ENCODE data around the gene ATF6B. TPM values are rescaled to one million over a fixed set of nuclear protein-coding genes. Genes with fewer than 3 reads are reported as not detected.
A peak's percentile ranks its signal among the peaks of the same experiment; 100 is the strongest.

ATF6B gene
- 32.0 TPM for total RNA-seq

DNA sequence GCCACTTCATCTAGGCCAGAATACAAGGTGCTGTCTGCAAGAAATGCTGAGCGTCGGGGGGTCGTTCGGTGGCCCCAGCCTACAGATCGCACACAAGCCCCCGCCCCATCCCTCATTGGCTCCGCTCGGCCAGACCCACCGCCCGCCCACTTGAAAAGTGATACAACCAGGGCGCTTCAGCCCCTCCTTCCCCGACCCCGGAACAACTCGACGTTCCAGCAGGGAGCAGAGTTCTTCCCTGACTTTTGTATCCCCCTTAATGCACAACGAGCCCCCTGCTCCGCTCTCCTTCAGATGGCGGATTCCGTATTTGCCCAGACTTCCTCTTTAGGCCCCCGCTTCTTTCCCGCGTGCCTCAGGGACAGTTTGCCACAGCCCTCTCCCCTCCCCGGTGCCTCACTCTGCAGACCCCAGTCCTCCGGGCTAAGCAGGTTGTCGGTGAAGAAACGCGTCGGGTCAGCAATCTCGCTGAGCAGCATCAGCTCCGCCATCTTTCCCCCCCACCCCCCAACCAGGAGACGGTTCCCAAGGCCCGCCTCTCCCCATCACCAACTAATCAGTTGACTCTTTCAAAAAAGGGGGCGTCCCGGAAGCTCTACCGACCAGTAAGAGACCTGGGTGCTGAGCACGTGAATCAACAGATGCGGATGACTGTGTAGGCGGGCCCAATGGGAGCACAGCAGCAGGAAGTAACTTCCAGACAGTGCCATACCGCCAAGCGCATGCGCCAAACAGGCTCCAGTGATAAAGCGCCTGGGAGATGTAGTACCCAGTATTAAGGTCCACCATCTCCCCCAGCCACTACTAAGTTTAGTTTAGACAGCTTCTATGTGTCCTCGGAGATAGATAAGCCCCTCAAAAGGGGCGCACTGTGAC, at the start of gene ATF6B:
TSS of gene ATF6B (minus strand) at position 530 of the 876 bp plus-strand sequence. CDS start at position 491, 39 bp downstream.
- Histone ChIP-seq H3K4me3 (ENCODE audit: low read length) (peak within 1 kb of the TSS; percentile 99), H3K27me3 (ENCODE audit: insufficient read depth, low read length) (no peaks in the 10 kb centered on the region), H3K9me3 (ENCODE audit: low read depth, low read length) (no peaks in the 10 kb centered on the region), H3K4me1 (ENCODE audit: insufficient read depth, low read length) (peaks cover 38% of the 10 kb centered on the region)

DNA sequence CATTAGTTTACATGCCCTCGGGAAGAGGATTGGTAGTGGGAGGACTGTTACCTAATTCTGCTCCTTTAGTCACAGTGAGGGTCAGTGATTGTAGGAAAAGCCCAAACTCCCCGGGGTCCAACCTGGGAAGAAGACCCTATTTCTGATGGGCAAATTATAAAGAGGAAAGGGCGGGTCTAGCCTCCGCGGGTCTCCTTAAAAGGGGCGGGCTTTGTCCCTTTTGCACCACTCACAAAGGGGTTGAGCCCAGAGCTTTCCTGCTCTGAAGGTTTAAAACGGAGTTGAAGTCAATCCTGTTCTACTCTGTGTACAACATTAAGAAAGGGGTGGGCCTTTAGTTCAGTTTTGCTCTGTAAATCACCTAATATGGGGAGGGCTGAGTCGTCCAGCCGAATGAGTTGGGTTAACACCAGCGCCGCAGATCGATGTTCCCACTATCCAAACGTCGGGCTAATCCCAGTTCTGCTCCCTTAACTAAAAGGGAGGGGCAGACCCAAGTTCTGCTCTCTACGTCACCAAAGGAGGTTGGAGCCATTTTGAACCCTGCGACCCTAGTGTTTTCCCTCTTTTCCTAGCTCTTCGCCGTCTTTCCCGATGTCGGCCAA, 49.2 kb upstream of the ATF6B start:
- H3K4me1 ChIP-seq (ENCODE audit: insufficient read depth, low read length), result peaks cover 63% of the 10 kb centered on the region
- peak overlapping the region; percentile 57 for H3K4me3 ChIP-seq (ENCODE audit: low read length)
- H3K9me3 ChIP-seq (ENCODE audit: low read depth, low read length), result no peaks in the 10 kb centered on the region
- no peaks in the 10 kb centered on the region for H3K27me3 ChIP-seq (ENCODE audit: insufficient read depth, low read length)

DNA sequence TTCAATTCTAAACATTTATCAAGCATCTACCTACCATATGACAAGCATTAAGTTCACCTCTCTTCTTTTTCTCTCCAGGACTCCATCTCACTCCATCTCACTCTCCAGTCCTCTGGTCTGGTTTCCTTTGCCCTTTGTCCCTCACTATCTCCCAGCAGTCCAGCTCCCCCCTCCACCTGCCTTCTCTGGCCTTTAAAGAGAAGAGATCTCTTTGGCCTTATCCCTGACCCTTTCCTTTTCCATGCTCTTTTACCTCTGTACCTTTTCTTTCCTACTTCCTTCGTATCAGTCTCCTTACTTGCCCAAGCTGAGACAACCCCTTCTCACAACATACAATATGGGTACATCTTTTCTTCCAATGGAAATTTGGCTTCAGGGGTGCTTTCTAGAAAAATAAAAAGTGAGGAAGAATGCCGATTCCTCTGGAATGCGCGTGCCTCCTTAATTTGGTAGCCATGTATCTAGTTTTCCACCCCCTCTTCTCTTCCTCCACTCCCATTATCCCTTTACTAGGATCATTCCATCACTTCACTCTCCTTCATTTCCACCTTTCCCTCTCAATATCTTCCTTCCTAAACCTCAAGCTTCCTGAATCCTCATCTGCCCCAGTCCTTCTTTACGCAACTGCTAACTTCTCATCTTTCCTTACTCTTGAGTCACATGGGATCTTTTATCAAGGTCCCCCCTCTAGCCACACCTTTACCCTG, 48.6 kb upstream of the ATF6B start:
- H3K9me3 ChIP-seq (ENCODE audit: low read depth, low read length), result no peaks in the 10 kb centered on the region
- no peaks in the 10 kb centered on the region for H3K27me3 ChIP-seq (ENCODE audit: insufficient read depth, low read length)
- peaks cover 61% of the 10 kb centered on the region for H3K4me1 ChIP-seq (ENCODE audit: insufficient read depth, low read length)
- peak overlapping the region; percentile 76 for H3K4me3 ChIP-seq (ENCODE audit: low read length)

DNA sequence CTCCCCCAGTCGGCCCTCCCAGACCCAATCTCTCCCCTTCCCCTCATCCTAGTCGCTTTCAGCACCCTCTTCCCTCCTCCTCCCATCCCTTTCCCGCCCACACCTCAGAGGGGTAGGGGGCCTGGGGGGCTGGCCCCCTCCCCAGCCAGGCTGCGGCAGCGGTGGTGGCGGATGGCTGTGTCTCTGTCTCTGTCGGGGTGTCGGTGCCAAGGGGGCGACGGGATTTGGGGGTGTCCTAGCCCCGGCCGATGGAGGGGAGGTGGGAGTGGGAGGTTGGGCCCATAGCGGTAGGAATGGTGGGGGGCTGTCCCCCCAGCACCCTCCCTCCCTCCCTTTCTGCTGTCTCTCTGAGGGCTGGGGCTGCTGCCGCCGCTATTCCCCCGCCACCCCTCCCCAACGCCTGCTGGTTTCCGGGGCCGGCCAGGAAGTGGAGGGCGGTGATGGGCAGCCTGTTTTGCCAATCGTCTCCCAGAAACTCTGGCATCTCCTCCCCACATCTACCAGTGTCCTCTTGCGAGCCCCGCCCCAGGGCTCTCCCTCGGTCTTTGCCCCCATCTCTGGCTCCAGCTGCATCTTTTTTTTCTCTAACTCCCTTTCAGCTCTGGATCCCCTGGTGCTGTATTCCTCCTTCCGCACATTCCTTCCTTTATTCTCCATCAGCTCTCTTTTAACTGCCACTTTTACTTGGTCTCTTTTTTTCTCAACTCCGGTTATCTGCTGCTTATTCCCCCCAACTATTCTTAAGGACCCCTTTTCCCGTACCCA, 47.8 kb upstream of the ATF6B start, which contains the start of gene AGPAT1:
TSS of gene AGPAT1 (minus strand) at position 374 of the 765 bp plus-strand sequence. CDS start 4,588 bp downstream, outside the sequence.
- Histone ChIP-seq H3K4me1 (ENCODE audit: insufficient read depth, low read length) (peaks cover 61% of the 10 kb centered on the region), H3K4me3 (ENCODE audit: low read length) (peak within 1 kb of the TSS; percentile 76), H3K9me3 (ENCODE audit: low read depth, low read length) (no peaks in the 10 kb centered on the region), H3K27me3 (ENCODE audit: insufficient read depth, low read length) (no peaks in the 10 kb centered on the region)

DNA sequence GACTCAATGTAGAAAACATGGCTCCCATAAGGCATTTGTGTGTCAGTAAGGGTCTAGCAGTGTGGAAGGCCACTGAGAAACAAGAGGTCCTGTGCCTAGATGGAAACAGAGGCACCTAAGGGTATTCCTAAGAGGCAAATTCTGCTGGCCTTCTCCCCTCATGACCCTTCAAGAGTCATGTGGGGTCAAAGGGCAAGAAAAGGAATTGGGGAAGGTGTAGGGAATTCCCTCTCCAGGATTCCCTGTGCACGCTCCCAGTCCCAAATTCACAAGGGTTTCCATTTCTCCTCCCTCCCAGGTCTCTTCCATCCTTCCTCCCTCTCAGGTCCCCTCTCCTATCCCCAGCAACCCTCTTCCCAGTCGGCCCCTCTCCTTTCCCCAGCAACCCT, 47.3 kb upstream of the ATF6B start:
- Histone ChIP-seq H3K9me3 (ENCODE audit: low read depth, low read length) (no peaks in the 10 kb centered on the region), H3K4me3 (ENCODE audit: low read length) (peak overlapping the region; percentile 76), H3K4me1 (ENCODE audit: insufficient read depth, low read length) (peaks cover 61% of the 10 kb centered on the region), H3K27me3 (ENCODE audit: insufficient read depth, low read length) (no peaks in the 10 kb centered on the region)

DNA sequence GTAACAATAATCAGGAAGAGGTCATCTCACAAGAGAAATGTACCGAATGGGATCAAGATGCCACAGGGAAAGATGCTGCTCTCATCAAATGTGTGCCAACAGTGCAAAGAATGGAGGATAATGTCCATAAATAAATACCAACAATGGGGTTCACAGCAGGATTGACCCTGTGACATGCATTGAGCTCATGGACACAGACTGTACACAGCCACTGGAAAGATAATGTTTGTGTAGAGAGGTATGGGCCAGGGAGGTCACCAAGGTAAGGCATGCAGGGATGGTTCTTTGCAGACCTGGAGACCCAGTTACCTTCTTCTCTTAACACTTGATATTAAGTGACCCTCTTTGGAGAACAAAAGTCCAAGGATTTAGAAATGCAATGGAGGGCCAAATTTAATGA, 46.4 kb upstream of the ATF6B start:
- Histone ChIP-seq H3K9me3 (ENCODE audit: low read depth, low read length) (no peaks in the 10 kb centered on the region), H3K27me3 (ENCODE audit: insufficient read depth, low read length) (no peaks in the 10 kb centered on the region), H3K4me3 (ENCODE audit: low read length) (no peak overlapping the region), H3K4me1 (ENCODE audit: insufficient read depth, low read length) (peaks cover 54% of the 10 kb centered on the region)

DNA sequence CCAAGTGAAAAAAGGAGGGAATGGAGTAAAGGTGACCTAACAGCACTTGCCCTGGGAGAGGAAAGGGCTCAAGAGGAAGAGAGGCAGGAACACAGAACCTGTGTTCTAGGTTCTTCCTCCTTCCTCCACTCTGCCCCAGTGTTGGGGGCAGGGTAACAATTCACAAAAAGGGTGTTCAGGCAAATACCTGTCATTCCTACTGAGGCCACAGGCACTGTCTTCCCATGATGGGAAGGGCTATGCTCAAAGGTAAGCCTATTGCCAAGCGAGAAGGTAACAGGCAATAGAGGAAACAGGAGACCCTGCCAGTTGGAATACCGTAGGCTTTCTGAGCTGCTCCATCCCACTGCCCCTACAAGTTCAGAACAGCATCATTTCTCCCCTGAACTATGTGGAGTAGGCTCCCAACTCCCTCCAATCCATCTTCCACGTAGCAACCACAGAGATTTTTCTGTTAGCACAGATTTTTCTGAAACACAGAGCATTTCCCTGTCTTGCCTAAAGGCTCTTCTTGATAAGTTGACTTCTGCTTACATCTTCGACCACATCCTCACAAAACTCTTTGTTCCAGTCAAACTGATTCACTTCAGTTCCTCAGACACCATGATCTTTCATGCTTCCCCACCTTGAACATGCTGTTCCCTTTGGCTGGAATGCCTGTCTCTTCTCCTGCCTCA, 45.1 kb upstream of the ATF6B start:
- H3K4me1 ChIP-seq (ENCODE audit: insufficient read depth, low read length), result peaks cover 45% of the 10 kb centered on the region
- no peaks in the 10 kb centered on the region for H3K27me3 ChIP-seq (ENCODE audit: insufficient read depth, low read length)
- H3K9me3 ChIP-seq (ENCODE audit: low read depth, low read length), result no peaks in the 10 kb centered on the region
- no peak overlapping the region for H3K4me3 ChIP-seq (ENCODE audit: low read length)

DNA sequence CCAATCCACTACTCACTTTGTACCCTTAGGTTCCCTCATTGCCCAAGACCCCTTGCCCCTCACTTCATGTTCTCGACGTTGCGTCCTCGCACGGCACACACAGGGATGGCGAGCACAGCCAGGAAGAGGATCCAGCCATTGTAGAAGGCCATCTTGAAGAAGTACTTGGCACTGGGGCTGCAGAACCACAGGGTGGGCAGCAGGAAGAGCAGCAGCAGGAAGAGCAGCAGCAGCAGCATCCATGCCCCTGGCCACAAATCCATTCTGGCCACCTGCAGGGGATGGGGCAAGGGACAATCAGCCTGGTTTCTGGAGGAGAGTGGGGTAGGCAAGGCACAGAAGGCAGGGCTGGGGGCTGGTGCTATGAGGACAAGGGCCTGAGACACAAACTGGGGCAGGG, 43.2 kb upstream of the ATF6B start:
- peaks cover 30% of the 10 kb centered on the region for H3K4me1 ChIP-seq (ENCODE audit: insufficient read depth, low read length)
- H3K27me3 ChIP-seq (ENCODE audit: insufficient read depth, low read length), result no peaks in the 10 kb centered on the region
- H3K4me3 ChIP-seq (ENCODE audit: low read length), result no peak overlapping the region
- H3K9me3 ChIP-seq (ENCODE audit: low read depth, low read length), result no peaks in the 10 kb centered on the region

DNA sequence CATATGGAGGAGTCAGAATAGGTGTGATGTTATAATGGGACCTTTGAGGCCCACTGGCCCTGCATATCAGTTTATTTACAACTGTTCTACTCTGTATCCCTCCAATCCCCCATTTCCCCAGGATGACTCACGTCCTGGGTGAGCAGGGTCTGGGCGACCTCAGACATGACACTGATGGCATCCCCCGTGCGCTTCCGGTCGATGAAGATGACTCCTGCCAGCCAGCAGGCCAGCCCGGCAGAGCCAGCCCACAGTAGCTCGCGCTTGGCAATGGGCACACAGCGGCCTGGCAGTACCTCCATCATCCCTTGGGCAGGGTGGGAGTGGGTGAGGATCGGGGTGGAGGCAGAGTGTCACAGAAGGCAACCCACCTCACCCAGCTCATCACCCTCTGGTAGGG, 42.2 kb upstream of the ATF6B start:
- H3K27me3 ChIP-seq (ENCODE audit: insufficient read depth, low read length), result no peaks in the 10 kb centered on the region
- H3K4me1 ChIP-seq (ENCODE audit: insufficient read depth, low read length), result peaks cover 24% of the 10 kb centered on the region
- H3K9me3 ChIP-seq (ENCODE audit: low read depth, low read length), result no peaks in the 10 kb centered on the region
- no peak overlapping the region for H3K4me3 ChIP-seq (ENCODE audit: low read length)

DNA sequence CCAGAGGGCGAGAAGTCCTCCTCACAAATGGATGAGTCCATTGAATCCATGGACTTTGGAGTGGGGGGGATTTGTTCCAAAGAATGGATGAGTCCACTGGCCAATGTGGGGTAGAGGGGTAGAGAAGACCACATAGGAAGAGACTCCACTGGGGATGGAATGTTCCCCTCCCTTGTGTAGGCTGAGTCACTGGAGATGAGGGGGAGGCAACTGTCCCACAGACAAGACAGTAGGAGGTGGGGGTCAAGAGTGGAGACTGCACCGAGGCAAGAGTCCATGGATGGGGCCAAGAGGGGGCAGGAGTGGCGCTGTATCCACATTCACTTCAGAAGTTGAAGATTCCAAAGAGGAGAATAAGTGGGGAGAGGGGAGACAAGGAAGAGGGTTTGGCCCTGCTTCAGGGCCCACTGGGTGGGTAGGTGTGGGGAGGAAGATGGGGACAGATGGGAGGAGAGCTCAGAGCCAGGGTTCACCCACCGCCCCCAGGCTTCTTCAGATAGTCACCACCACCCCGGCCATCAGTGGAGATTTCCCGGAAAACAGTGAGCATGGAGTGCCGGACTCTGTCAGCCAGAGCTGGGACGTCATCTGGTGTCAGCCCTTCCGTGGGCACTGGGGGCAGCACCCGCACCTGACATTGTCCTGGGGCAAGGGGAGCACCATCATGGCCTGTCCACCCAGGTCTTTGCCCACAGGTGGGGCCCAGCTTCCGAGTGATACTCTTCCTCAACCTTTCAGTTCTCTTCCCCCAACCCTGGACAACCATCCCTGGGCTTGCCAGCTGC, 41.0 kb upstream of the ATF6B start:
- H3K27me3 ChIP-seq (ENCODE audit: insufficient read depth, low read length), result no peaks in the 10 kb centered on the region

DNA sequence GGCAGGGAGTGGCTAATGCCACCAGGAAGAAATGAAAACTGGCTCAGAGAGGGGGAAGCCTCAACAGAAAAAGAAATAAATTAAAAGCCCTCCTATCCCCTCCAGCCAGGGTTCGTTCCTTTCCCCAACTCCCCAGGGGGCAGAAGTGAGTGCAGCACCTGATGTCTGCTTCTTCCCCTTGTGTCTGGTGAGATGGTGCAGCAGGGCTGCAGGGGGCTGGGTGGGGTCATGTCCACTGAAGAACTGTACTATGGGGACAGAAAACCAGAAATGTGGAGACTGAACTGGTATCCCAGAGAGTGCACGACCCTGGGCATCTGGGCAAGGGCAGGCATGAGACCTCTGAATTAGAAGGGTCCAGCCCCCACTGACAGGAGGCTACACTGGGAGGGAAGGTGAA, 40.3 kb upstream of the ATF6B start:
- H3K4me3 ChIP-seq (ENCODE audit: low read length), result no peak overlapping the region
- H3K27me3 ChIP-seq (ENCODE audit: insufficient read depth, low read length), result no peaks in the 10 kb centered on the region
- H3K9me3 ChIP-seq (ENCODE audit: low read depth, low read length), result no peaks in the 10 kb centered on the region

More for the DNA sequence above, 41.0 kb upstream of the ATF6B start:
- Histone ChIP-seq H3K4me3 (ENCODE audit: low read length) (no peak overlapping the region), H3K4me1 (ENCODE audit: insufficient read depth, low read length) (peaks cover 13% of the 10 kb centered on the region), H3K9me3 (ENCODE audit: low read depth, low read length) (no peaks in the 10 kb centered on the region)

DNA sequence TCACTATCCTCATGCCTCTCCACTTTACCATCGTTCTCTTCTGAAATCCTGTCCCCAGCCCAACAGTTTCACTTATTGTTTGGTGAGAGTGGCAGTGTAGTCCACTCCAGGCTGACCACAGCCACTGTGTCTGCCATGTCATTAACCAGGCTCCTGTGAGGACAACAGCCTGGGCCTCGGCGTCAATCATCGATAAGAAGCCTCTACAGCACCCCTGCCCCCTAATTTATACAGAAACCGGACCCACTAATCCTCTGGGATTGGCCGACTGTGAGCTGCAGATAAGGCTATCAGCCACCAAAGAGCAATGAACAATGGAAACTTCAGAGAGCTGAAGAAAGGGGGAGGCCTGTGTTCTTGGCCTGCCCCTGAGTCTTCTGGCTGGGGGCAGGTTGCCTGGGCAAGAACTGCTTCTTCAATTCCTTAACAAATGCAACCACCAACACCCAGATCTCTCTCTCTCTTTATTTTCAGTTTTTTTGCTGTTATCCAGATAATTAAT, 39.8 kb upstream of the ATF6B start:
- Histone ChIP-seq H3K4me1 (ENCODE audit: insufficient read depth, low read length) (peaks cover 1% of the 10 kb centered on the region), H3K4me3 (ENCODE audit: low read length) (no peak overlapping the region), H3K9me3 (ENCODE audit: low read depth, low read length) (no peaks in the 10 kb centered on the region), H3K27me3 (ENCODE audit: insufficient read depth, low read length) (no peaks in the 10 kb centered on the region)

More for the DNA sequence above, 40.3 kb upstream of the ATF6B start:
- peaks cover 7% of the 10 kb centered on the region for H3K4me1 ChIP-seq (ENCODE audit: insufficient read depth, low read length)

DNA sequence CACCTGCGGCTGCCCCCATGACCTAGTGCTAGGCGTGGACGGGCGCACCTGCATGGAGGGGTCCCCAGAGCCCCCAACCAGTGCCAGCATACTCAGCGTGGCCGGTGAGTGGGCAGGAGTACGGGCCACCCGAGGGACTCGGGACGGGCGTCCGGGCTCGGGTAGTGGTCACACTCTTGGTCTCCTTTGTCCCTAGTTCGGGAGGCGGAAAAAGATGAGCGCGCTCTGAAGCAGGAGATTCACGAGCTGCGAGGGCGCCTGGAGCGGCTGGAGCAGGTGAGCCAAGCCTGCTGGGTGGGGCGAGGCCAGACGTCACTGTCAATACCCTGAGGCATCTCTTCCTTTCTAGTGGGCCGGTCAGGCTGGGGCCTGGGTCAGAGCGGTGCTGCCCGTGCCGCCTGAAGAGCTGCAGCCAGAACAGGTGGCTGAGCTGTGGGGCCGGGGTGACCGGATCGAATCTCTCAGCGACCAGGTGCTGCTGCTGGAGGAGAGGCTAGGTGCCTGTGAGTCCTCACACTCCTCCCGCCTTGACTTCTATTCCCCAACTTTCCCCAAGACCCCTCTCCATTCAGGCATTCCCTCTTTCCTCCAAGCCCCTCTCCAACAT, 39.2 kb upstream of the ATF6B start:
- no peaks in the 10 kb centered on the region for H3K27me3 ChIP-seq (ENCODE audit: insufficient read depth, low read length)

More for the DNA sequence above, 39.2 kb upstream of the ATF6B start:
- no peaks in the 10 kb centered on the region for H3K9me3 ChIP-seq (ENCODE audit: low read depth, low read length)
- no peak overlapping the region for H3K4me3 ChIP-seq (ENCODE audit: low read length)
- no peaks in the 10 kb centered on the region for H3K4me1 ChIP-seq (ENCODE audit: insufficient read depth, low read length)
